IPS DF 6.9 (cell line): ENCODE data around the gene CDH11.

Experiments
- DNase-seq: peaks from one replicate; pipeline ENCODE4 v3.0.0-alpha.2; 2013; ENCODE audit warnings: low read depth, low spot score
- H3K27ac ChIP-seq: one replicate; pipeline ENCODE4 v1.5.1; 2013; ENCODE audit warnings: low read length, control low read depth
- H3K27me3 ChIP-seq: 2 replicates; pipeline ENCODE4 v1.6.1; 2013; ENCODE audit warnings: mild to moderate bottlenecking, low read length; ENCODE audit not compliant: control insufficient read depth, insufficient read depth
- H3K36me3 ChIP-seq: 2 replicates; pipeline ENCODE4 v1.6.1; 2013; ENCODE audit warnings: low read length; ENCODE audit not compliant: control insufficient read depth, insufficient read depth
- H3K4me1 ChIP-seq: 2 replicates; pipeline ENCODE4 v1.6.1; 2013; ENCODE audit warnings: low read length; ENCODE audit not compliant: control insufficient read depth, insufficient read depth
- H3K4me3 ChIP-seq: 2 replicates; pipeline ENCODE4 v1.5.1; 2013; ENCODE audit warnings: mild to moderate bottlenecking, low read length
- H3K9me3 ChIP-seq: 2 replicates; pipeline ENCODE4 v1.6.1; 2013; ENCODE audit warnings: low read length, inconsistent platforms; ENCODE audit not compliant: control insufficient read depth, insufficient read depth
- WGBS: extraction: QIAGEN DNeasy Blood & Tissue Kit; methylation state at CpG from one replicate; pipeline ENCODE4 v1.1.7; 2013; ENCODE audit warnings: mixed read lengths, missing lambda C conversion rate; ENCODE audit not compliant: insufficient read length, insufficient coverage; 5-methylcytosine and 5-hydroxymethylcytosine counted together

The CDH11 gene, protein sequence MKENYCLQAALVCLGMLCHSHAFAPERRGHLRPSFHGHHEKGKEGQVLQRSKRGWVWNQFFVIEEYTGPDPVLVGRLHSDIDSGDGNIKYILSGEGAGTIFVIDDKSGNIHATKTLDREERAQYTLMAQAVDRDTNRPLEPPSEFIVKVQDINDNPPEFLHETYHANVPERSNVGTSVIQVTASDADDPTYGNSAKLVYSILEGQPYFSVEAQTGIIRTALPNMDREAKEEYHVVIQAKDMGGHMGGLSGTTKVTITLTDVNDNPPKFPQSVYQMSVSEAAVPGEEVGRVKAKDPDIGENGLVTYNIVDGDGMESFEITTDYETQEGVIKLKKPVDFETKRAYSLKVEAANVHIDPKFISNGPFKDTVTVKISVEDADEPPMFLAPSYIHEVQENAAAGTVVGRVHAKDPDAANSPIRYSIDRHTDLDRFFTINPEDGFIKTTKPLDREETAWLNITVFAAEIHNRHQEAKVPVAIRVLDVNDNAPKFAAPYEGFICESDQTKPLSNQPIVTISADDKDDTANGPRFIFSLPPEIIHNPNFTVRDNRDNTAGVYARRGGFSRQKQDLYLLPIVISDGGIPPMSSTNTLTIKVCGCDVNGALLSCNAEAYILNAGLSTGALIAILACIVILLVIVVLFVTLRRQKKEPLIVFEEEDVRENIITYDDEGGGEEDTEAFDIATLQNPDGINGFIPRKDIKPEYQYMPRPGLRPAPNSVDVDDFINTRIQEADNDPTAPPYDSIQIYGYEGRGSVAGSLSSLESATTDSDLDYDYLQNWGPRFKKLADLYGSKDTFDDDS

DNA sequence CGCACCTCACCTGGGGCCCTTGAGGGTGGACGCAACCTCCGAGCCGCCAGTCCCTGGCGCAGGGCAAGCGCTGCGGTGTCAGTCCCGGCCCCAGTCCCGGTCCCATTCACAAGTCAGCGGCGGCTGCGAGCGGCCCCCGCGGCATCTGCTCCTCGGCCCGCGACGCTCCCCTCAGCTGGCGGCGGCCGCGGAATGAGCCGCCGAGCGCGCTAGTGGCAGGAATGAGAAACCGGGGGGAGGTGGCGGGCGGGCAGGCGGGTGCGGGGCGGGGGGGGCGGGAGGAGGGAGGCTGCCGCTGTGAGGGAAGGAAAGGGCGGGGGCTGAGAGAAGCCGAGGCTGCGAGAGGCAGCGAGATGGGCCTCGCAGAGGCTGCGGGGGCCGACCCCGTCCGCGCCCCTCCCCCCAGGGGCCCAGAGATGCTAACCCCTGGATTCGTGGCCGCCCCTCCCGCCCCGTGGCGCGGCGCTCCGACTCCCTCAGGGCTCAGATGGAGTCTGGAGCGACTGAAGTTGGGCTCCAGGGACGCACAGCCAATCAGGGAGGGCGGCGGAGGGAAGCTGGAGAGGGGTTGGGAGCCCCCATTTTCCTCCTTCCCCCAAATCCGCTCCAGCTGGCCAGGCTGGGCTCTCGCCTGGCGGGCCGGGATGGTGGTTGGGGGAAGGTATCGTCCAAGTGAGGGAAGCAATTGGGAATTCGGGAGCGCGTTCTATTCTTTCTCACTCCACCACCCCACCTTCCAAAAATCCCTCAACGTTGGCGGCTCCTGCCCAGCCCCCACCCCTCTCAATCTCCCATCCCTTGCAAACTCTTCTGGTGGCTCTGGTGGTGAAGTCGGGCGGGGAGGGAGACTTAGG, at the start of gene CDH11:
TSS of gene CDH11 (minus strand) at position 194 of the 854 bp plus-strand sequence. CDS start 117,194 bp downstream, outside the sequence.
- no peaks in the 10 kb centered on the region for H3K9me3 ChIP-seq
- H3K36me3 ChIP-seq: no peaks in the 10 kb centered on the region
- H3K27ac ChIP-seq: no peak within 1 kb of the TSS
- no peaks in the 10 kb centered on the region for H3K4me1 ChIP-seq
- H3K27me3 ChIP-seq: peaks cover 41% of the 10 kb centered on the region
- no peak for DNase-seq
- H3K4me3 ChIP-seq: peak within 1 kb of the TSS; percentile 49; the same call in 1 of the 2 replicates
- no CpG with 5 or more reads among the region's 69 CpGs for WGBS

DNA sequence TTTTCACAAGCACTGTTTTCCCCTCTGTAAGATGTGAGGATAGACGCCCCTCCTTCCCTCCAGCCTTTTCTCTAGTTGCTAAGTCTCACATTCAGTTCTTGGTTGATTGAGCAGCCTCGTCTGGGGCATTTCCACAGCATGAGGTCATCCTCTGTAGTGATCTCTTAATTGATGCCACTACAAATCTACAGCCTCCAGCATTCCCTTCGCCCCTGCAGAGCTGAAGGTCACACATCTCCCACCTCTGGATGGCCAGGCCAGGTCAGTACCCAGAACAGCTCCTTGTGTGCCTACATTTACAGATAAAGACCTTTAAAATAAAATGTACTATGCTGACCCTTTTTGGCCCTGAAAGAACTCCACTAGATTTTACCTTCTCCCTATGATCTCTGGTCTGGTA, 32.5 kb upstream of the CDH11 start:
- DNase-seq: peak; percentile 27
- Histone ChIP-seq H3K4me1 (no peaks in the 10 kb centered on the region; the same call in 1 of the 2 replicates), H3K27me3 (no peaks in the 10 kb centered on the region), H3K27ac (no peak overlapping the region), H3K9me3 (no peaks in the 10 kb centered on the region), H3K36me3 (no peaks in the 10 kb centered on the region), H3K4me3 (no peak overlapping the region)
- WGBS: no CpG with 5 or more reads among the region's 3 CpGs

DNA sequence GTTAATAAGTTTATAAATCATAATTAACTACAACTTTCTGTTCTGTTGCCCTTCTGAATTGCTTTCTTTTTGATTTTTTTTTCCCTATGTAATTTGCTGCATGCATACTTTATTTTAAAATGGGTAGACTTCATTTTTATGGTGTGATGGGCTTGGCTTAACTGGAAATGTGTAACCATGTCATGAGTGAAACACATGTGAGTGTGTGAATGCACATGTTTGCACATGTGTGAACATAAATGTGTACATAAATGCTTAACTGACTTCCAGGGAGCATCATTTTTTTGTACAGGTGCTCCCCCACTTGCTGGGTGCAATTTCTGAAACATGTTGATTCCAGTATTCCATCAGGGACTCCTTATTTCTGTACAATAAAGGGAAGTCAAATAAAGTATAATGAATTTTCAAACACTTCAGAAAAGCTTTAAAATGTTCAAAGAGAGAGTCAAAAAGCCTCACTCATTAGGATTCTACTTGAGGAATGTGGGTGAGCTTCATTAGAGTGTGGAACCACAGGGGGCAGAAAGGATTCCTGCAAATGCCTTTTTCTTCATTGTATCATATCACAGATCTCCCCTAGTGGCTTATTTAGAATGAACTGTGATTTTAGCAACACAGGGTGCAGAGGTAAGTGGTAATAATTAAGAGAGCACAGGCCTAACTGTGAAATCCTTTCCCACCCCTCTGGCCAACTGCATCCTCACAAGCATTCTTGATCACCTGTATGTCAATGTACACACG, 31.7 kb upstream of the CDH11 start:
- no CpG with 5 or more reads among the region's 1 CpG for WGBS
- H3K4me1 ChIP-seq: no peaks in the 10 kb centered on the region; the same call in 1 of the 2 replicates
- H3K4me3 ChIP-seq: no peak overlapping the region
- DNase-seq: no peak
- no peaks in the 10 kb centered on the region for H3K36me3 ChIP-seq
- no peak overlapping the region for H3K27ac ChIP-seq
- H3K27me3 ChIP-seq: no peaks in the 10 kb centered on the region
- H3K9me3 ChIP-seq: no peaks in the 10 kb centered on the region

DNA sequence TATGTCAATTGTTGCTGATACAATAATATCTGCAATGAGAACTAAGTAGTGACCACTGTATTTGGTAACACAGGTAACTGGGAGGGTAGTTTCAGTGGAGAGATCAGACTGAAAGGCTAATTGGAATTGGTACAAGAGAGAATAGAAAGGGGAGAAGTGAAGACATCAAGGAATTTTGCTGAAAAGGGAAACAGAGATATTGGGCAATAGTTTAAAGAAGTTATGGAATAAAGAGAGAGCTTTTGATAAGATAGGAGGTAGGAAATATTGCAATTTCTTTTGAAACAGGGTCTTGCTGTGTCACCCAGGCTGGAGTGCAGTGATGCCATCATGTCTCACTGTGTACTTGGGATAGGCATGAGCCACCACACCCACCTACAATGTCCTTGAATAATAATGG, 26.9 kb upstream of the CDH11 start:
- Histone ChIP-seq H3K4me3 (no peak overlapping the region), H3K27ac (no peak overlapping the region), H3K4me1 (no peaks in the 10 kb centered on the region; the same call in 1 of the 2 replicates), H3K9me3 (no peaks in the 10 kb centered on the region), H3K36me3 (no peaks in the 10 kb centered on the region), H3K27me3 (no peaks in the 10 kb centered on the region)
- no peak for DNase-seq

DNA sequence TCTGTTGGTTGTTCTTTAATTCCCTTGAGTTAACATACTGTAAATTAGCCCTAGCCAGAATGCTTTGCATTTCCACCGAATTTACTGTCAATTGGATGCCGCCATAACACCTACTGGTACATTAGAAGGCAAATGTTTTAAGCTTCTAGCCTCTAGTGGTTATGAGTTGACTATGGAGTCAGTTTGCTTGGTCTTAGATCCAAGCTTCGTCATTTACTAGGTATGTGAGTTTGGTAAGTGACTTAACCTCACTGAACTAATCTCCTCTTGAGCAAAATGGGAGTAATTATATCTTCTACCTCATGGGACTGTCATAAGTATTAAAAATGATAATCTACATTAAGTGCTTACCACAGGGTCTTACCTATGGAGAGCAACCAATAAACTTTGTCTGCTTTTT, 20.4 kb upstream of the CDH11 start:
- H3K9me3 ChIP-seq: no peaks in the 10 kb centered on the region
- H3K27ac ChIP-seq: no peak overlapping the region
- no peaks in the 10 kb centered on the region for H3K4me1 ChIP-seq
- no peak overlapping the region for H3K4me3 ChIP-seq
- no peaks in the 10 kb centered on the region for H3K27me3 ChIP-seq
- H3K36me3 ChIP-seq: no peaks in the 10 kb centered on the region
- no peak for DNase-seq
- WGBS: no CpG with 5 or more reads among the region's 3 CpGs

DNA sequence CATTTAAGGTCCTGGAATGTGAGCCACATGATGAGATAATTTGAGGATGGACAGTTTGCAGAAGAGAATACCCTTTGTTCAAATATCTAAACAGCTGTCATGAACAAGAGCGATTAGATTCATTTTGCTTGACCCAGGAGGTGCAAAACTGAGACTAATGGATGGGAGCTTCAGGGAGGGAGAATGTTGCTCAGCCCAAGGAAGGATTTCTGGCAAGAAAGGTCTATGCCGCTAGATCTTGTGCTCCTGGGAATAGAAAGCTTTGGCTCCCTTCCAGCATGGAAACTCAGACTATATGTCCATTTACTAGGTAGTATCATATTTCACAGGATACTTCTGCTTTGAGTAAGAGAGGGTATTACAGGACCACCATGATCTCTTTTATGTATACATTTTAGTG, 14.8 kb upstream of the CDH11 start:
- no peak overlapping the region for H3K4me3 ChIP-seq
- H3K27ac ChIP-seq: no peak overlapping the region
- no peaks in the 10 kb centered on the region for H3K9me3 ChIP-seq
- no peaks in the 10 kb centered on the region for H3K4me1 ChIP-seq
- DNase-seq: no peak
- no peaks in the 10 kb centered on the region for H3K36me3 ChIP-seq
- WGBS: no CpG with 5 or more reads among the region's 2 CpGs
- no peaks in the 10 kb centered on the region for H3K27me3 ChIP-seq

DNA sequence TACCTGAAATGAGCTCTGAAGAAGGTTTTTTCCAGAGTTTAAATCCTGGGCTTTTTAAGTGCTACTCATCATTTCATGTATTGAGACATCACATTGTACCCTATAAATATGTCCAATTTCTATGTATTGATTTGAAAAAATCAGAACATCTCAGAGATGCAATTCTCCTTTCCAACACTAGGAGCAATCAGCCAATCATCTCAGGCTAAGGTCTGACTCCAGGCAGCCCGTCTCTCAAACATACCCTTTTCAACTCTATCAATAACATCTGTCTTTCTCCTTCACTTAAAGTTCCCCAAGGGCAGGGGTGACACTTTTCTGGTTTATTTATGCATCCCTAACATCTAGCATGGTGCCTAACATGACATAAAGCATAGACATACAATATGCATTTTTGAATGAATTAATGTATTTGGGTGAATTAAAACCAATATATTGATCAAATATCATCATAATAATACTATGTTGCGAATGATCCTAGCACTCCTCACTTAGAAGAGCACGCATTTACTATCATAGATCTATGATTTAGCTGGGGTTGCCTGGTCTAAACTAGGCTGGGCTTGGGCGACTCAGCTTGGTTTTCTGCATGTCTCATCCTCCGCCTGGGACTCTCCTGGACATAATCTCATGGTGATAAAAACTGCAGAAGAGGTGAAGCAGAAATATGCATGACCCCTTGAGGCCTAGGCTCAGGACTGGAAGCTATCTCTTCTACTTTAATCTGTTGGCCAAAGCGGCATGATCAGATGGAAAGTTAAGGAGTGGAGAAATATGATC, 5.2 kb upstream of the CDH11 start:
- no CpG with 5 or more reads among the region's 6 CpGs for WGBS
- no peak overlapping the region for H3K27ac ChIP-seq
- H3K4me3 ChIP-seq: no peak overlapping the region
- no peak for DNase-seq
- no peaks in the 10 kb centered on the region for H3K9me3 ChIP-seq
- H3K36me3 ChIP-seq: no peaks in the 10 kb centered on the region
- peaks cover 20% of the 10 kb centered on the region for H3K27me3 ChIP-seq
- H3K4me1 ChIP-seq: no peaks in the 10 kb centered on the region

DNA sequence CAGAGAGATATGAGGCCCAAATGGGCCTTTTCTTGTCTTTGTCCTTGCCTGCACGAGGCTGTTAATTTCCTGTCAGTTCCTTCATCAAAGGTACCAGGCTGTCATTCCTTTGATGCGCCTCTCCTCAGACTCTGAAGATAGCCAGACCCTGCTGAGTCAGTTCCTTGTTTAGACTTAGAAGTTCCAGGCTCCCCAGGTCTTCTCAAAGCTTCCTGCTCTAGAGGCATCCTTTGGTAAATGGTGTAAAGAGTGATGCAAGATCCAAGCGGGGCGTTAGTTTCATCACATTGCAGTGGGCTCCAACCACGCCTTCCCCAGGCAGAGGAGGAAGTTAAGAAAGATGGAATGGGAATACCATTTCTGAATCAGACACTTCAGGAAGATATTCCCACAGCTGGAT, 4.0 kb upstream of the CDH11 start:
- Histone ChIP-seq H3K36me3 (no peaks in the 10 kb centered on the region), H3K4me3 (no peak overlapping the region), H3K4me1 (no peaks in the 10 kb centered on the region), H3K27ac (no peak overlapping the region), H3K27me3 (peaks cover 28% of the 10 kb centered on the region), H3K9me3 (no peaks in the 10 kb centered on the region)
- no peak for DNase-seq
- no CpG with 5 or more reads among the region's 5 CpGs for WGBS

DNA sequence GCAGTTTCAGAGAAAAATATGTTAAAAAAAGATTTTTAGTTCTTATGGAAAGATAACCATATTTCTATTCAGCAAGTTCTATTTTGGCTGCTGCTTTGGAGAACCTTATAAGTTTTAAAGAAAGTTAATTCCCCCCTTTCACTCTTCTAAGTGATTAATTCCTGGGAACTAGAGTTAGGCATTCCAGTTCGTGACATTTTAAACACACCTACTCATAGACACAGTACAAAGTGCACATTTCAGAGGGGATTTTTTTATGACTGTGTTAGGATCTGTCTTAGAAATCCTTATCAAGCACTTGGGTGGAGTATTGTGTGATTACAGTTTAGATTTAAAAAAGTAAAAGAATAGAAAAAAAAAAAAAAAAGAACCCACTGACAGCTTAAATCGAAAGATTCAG, 3.5 kb upstream of the CDH11 start:
- H3K9me3 ChIP-seq: no peaks in the 10 kb centered on the region
- H3K27ac ChIP-seq: no peak overlapping the region
- DNase-seq: no peak
- WGBS: no CpG with 5 or more reads among the region's 2 CpGs
- H3K4me1 ChIP-seq: no peaks in the 10 kb centered on the region
- peaks cover 33% of the 10 kb centered on the region for H3K27me3 ChIP-seq
- no peak overlapping the region for H3K4me3 ChIP-seq
- H3K36me3 ChIP-seq: no peaks in the 10 kb centered on the region
